K562 (cell line): ENCODE results near the gene RYK. TPM values are rescaled to one million over a fixed set of nuclear protein-coding genes. Genes with fewer than 3 reads are reported as not detected.

Experiments
- MED1 ChIP-seq: sonication (generic); formaldehyde crosslinking; IDR thresholded peaks from 2 replicates; pipeline ENCODE4 v1.8.1; 2023; ENCODE audit warnings: missing genetic modification reagents, borderline replicate concordance
- NBN ChIP-seq: fragments of 450-650 bp; IDR thresholded peaks from 2 replicates; pipeline ENCODE4 v1.6.1; 2016; ENCODE audit warnings: low read depth, mild to moderate bottlenecking
- POLR2H ChIP-seq: IDR thresholded peaks from 2 replicates; pipeline ENCODE4 v1.6.1; 2016; ENCODE audit warnings: missing genetic modification characterization, low read depth, mild to moderate bottlenecking, control low read depth, missing compliant biosample characterization, moderate library complexity
- ZEB2 ChIP-seq: fragments of 450-650 bp; IDR thresholded peaks from 2 replicates; pipeline ENCODE4 v1.6.1; 2016
- ZNF507 ChIP-seq: conservative IDR thresholded peaks from 2 replicates; pipeline ENCODE4 v1.6.1; 2017; ENCODE audit warnings: missing genetic modification characterization, missing compliant biosample characterization
- polyA plus RNA-seq, 8 experiments: library from polyadenylated mRNA; depleted of rRNA in 4 of 8; stranded (reverse) in 5 of 8; unstranded in 3 of 8; fragments of >200 nt; fragmentation: Nextera tagmentation in 2 of 8; fragmentation: Illumina TruSeq in 1 of 8; extraction: Ambion mirVana in 2 of 8; extraction: Trizol in 1 of 8; gene quantifications; 2 replicates each; pipeline versions ENCODE4 v1.2.1 to v1.2.3, GENCODE V29; 2011 to 2014; ENCODE audit warnings: inconsistent platforms in 1 of 8, missing spikeins in 1 of 8
- total RNA-seq, 7 experiments: library from RNA; depleted of rRNA in 6 of 7; stranded (reverse); fragments of >200 nt in 6 of 7; fragmentation: Illumina TruSeq in 2 of 7; extraction: Trizol in 2 of 7; gene quantifications; 2 replicates each; pipeline versions ENCODE4 v1.2.1 to v1.2.3, GENCODE V29; 2011 to 2021; ENCODE audit warnings: low replicate concordance in 1 of 7
- TF ChIP-seq, protein P1 (sequence below): fragments of 200-600 bp; sonication (generic); IDR thresholded peaks from one replicate; pipeline ENCODE4 v1.6.1; 2012; ENCODE audit warnings: mild to moderate bottlenecking, low read depth, low read length, inconsistent platforms
- TF ChIP-seq, protein P2 (sequence below), 2 experiments: fragments of 200-800 bp in 1 of 2; sonication (Bioruptor generic) in 1 of 2; sonication (generic) in 1 of 2; formaldehyde crosslinking in 1 of 2; IDR thresholded peaks in 1 of 2; conservative IDR thresholded peaks in 1 of 2; 2 replicates each; pipeline versions ENCODE4 v1.5.0 to v1.6.1; 2016 to 2020; ENCODE audit warnings: missing compliant biosample characterization in 1 of 2, missing genetic modification characterization in 1 of 2, missing genetic modification reagents in 1 of 2
- TF ChIP-seq, protein P3 (sequence below): fragments of 450-650 bp; IDR thresholded peaks from 2 replicates; pipeline ENCODE4 v1.6.1; 2016

Gene RYK
- total and polyA plus RNA-seq, 9 of the 15 experiments (the other 6 are each of a cell fraction or from before 2014, with no cell fraction given): 4.2 to 29.5 (median 16.6) TPM

DNA sequence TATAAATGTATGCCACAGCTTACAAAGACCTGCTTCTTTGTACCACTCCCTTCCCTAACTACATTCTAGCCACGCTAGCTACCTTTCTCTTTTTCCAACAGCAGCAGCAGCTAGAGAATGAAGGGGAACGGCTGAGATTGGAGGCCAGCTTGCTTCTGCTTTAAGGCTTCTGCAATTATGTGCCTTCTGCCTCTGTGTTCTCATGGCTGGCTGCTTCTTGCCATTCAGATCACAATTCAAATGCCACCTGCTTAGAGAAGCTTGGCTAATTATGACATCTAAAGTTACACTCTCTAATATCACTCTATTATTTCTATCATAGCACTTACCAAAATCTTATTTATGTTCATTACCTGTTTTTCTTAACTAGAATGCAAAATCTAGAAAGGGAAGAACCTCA is 95.2 kb downstream of the RYK start (continued):
- TF ChIP-seq, protein P1, sequence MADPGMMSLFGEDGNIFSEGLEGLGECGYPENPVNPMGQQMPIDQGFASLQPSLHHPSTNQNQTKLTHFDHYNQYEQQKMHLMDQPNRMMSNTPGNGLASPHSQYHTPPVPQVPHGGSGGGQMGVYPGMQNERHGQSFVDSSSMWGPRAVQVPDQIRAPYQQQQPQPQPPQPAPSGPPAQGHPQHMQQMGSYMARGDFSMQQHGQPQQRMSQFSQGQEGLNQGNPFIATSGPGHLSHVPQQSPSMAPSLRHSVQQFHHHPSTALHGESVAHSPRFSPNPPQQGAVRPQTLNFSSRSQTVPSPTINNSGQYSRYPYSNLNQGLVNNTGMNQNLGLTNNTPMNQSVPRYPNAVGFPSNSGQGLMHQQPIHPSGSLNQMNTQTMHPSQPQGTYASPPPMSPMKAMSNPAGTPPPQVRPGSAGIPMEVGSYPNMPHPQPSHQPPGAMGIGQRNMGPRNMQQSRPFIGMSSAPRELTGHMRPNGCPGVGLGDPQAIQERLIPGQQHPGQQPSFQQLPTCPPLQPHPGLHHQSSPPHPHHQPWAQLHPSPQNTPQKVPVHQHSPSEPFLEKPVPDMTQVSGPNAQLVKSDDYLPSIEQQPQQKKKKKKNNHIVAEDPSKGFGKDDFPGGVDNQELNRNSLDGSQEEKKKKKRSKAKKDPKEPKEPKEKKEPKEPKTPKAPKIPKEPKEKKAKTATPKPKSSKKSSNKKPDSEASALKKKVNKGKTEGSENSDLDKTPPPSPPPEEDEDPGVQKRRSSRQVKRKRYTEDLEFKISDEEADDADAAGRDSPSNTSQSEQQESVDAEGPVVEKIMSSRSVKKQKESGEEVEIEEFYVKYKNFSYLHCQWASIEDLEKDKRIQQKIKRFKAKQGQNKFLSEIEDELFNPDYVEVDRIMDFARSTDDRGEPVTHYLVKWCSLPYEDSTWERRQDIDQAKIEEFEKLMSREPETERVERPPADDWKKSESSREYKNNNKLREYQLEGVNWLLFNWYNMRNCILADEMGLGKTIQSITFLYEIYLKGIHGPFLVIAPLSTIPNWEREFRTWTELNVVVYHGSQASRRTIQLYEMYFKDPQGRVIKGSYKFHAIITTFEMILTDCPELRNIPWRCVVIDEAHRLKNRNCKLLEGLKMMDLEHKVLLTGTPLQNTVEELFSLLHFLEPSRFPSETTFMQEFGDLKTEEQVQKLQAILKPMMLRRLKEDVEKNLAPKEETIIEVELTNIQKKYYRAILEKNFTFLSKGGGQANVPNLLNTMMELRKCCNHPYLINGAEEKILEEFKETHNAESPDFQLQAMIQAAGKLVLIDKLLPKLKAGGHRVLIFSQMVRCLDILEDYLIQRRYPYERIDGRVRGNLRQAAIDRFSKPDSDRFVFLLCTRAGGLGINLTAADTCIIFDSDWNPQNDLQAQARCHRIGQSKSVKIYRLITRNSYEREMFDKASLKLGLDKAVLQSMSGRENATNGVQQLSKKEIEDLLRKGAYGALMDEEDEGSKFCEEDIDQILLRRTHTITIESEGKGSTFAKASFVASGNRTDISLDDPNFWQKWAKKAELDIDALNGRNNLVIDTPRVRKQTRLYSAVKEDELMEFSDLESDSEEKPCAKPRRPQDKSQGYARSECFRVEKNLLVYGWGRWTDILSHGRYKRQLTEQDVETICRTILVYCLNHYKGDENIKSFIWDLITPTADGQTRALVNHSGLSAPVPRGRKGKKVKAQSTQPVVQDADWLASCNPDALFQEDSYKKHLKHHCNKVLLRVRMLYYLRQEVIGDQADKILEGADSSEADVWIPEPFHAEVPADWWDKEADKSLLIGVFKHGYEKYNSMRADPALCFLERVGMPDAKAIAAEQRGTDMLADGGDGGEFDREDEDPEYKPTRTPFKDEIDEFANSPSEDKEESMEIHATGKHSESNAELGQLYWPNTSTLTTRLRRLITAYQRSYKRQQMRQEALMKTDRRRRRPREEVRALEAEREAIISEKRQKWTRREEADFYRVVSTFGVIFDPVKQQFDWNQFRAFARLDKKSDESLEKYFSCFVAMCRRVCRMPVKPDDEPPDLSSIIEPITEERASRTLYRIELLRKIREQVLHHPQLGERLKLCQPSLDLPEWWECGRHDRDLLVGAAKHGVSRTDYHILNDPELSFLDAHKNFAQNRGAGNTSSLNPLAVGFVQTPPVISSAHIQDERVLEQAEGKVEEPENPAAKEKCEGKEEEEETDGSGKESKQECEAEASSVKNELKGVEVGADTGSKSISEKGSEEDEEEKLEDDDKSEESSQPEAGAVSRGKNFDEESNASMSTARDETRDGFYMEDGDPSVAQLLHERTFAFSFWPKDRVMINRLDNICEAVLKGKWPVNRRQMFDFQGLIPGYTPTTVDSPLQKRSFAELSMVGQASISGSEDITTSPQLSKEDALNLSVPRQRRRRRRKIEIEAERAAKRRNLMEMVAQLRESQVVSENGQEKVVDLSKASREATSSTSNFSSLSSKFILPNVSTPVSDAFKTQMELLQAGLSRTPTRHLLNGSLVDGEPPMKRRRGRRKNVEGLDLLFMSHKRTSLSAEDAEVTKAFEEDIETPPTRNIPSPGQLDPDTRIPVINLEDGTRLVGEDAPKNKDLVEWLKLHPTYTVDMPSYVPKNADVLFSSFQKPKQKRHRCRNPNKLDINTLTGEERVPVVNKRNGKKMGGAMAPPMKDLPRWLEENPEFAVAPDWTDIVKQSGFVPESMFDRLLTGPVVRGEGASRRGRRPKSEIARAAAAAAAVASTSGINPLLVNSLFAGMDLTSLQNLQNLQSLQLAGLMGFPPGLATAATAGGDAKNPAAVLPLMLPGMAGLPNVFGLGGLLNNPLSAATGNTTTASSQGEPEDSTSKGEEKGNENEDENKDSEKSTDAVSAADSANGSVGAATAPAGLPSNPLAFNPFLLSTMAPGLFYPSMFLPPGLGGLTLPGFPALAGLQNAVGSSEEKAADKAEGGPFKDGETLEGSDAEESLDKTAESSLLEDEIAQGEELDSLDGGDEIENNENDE: no peak
- TF ChIP-seq, protein P2, sequence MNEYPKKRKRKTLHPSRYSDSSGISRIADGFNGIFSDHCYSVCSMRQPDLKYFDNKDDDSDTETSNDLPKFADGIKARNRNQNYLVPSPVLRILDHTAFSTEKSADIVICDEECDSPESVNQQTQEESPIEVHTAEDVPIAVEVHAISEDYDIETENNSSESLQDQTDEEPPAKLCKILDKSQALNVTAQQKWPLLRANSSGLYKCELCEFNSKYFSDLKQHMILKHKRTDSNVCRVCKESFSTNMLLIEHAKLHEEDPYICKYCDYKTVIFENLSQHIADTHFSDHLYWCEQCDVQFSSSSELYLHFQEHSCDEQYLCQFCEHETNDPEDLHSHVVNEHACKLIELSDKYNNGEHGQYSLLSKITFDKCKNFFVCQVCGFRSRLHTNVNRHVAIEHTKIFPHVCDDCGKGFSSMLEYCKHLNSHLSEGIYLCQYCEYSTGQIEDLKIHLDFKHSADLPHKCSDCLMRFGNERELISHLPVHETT (CRISPR knock-in tag; conservative IDR thresholded peaks at IDR 0.05 in 1 of 2, IDR thresholded peaks at IDR 0.05 in 1 of 2): no peak
- TF ChIP-seq, protein P3, sequence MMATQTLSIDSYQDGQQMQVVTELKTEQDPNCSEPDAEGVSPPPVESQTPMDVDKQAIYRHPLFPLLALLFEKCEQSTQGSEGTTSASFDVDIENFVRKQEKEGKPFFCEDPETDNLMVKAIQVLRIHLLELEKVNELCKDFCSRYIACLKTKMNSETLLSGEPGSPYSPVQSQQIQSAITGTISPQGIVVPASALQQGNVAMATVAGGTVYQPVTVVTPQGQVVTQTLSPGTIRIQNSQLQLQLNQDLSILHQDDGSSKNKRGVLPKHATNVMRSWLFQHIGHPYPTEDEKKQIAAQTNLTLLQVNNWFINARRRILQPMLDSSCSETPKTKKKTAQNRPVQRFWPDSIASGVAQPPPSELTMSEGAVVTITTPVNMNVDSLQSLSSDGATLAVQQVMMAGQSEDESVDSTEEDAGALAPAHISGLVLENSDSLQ: no peak
- no peak for TF ChIP-seq ZNF507 (tag)
- no peak for TF ChIP-seq ZEB2
- TF ChIP-seq NBN: no peak
- TF ChIP-seq POLR2H (tag): no peak
- TF ChIP-seq MED1 (CRISPR knock-in tag): no peak
